Measurements from ENCODE around the gene HECW1.

Gene HECW1

GRCh38 chr7:43240565-43240964 is 128.1 kb downstream of the HECW1 start:
- Histone ChIP-seq H3K4me3 (ENCODE audit: low read depth, low read length) (no peak overlapping the region), H3K9me3 (ENCODE audit: control insufficient read depth, insufficient read depth, low read depth, low read length) (no peaks in the 10 kb centered on the region), H3K36me3 (ENCODE audit: control insufficient read depth in 2 of 2, insufficient read depth in 1 of 2, low read length in 2 of 2) (no peaks in the 10 kb centered on the region), H3K4me1 (ENCODE audit: control insufficient read depth, insufficient read depth, low read length) (no peaks in the 10 kb centered on the region), H3K27ac (ENCODE audit: extremely low read depth, low read depth, low read length) (no peak overlapping the region)
- TF ChIP-seq ZNF18 (tag by site-specific recombination; IDR thresholded peaks at IDR 0.05) (no peak), ZBTB8A (tag by site-specific recombination; IDR thresholded peaks at IDR 0.05) (no peak)
- POLR2A ChIA-PET: no interaction called here
- CTCF ChIA-PET: no interaction called here

DNA sequence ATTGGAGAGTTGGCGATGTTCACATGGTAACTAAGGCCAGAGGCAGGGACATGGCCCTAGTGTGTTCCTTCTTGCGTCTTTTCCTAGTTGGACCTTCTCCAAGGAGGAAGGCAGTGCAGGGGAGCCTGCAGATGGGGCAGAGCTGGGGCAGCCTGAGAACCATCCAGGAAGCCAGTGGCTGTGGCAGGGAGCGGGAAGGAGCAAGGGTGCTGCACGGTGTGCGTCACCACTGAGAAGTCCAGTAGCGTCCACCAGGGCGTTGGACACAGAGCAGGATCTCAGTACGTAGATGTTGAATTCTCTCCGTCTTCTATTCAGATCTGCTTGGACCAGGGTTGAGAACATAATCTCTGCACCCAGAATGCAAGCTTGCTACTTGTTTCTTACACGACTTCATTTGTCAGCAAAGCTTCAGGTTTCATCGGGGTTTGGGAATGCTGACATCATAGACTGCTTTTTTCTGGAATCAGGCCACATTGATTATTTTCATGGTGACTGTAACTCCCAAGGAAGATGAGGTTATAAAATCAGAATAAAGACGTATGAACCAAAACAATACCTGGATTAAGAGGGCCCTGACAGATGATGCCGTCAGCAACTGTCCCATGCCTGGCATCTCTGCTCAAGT is 130.3 kb downstream of the HECW1 start:
- Histone ChIP-seq H3K9me3 (ENCODE audit: control insufficient read depth, insufficient read depth, low read depth, low read length) (no peaks in the 10 kb centered on the region), H3K4me1 (ENCODE audit: control insufficient read depth, insufficient read depth, low read length) (no peaks in the 10 kb centered on the region), H3K36me3 (ENCODE audit: control insufficient read depth in 2 of 2, insufficient read depth in 1 of 2, low read length in 2 of 2) (no peaks in the 10 kb centered on the region), H3K27ac (ENCODE audit: extremely low read depth, low read depth, low read length) (no peak overlapping the region), H3K4me3 (ENCODE audit: low read depth, low read length) (no peak overlapping the region)
- CTCF ChIA-PET: interaction anchor here (0.6 kb wide), 1 partner anchor 30 kb away, joined by 3 read pairs; no protein-coding TSS in a partner anchor
- POLR2A ChIA-PET: no interaction called here
- TF ChIP-seq ZNF530 (tag by site-specific recombination; IDR thresholded peaks at IDR 0.05; ENCODE audit: low read depth): no peak
- no peak for TF ChIP-seq ZFP69B (tag by site-specific recombination; IDR thresholded peaks at IDR 0.05)
- no peak for TF ChIP-seq KLF1 (tag by site-specific recombination; IDR thresholded peaks at IDR 0.05)
- TF ChIP-seq ZNF514 (tag by site-specific recombination; IDR thresholded peaks at IDR 0.05): no peak
- TF ChIP-seq ZNF274 (IDR thresholded peaks at IDR 0.05; ENCODE audit: low read length): no peak
- no peak for TF ChIP-seq ZNF274 (tag by site-specific recombination; IDR thresholded peaks at IDR 0.05; ENCODE audit: borderline replicate concordance)

- no peaks in the 10 kb centered on the region for H3K4me1 ChIP-seq (ENCODE audit: control insufficient read depth, insufficient read depth, low read length)
- TF ChIP-seq ZNF704 (tag by site-specific recombination; IDR thresholded peaks at IDR 0.05) (no peak), ZNF121 (tag by site-specific recombination; IDR thresholded peaks at IDR 0.05) (no peak), TRIM28 (IDR thresholded peaks at IDR 0.05; ENCODE audit: borderline replicate concordance, low read length) (no peak), ZNF302 (tag by site-specific recombination; IDR thresholded peaks at IDR 0.05; ENCODE audit: low read depth) (no peak), ZNF777 (tag by site-specific recombination; IDR thresholded peaks at IDR 0.05; ENCODE audit: borderline replicate concordance) (no peak), KLF17 (tag by site-specific recombination; IDR thresholded peaks at IDR 0.05) (no peak), GLIS2 (tag by site-specific recombination; IDR thresholded peaks at IDR 0.05) (no peak), WT1 (tag by site-specific recombination; IDR thresholded peaks at IDR 0.05) (no peak)
- H3K36me3 ChIP-seq (ENCODE audit: control insufficient read depth in 2 of 2, insufficient read depth in 1 of 2, low read length in 2 of 2): no peaks in the 10 kb centered on the region
- H3K9me3 ChIP-seq (ENCODE audit: control insufficient read depth, insufficient read depth, low read depth, low read length): no peaks in the 10 kb centered on the region
- POLR2A ChIA-PET: no interaction called here
- no peak overlapping the region for H3K4me3 ChIP-seq (ENCODE audit: low read depth, low read length)
- CTCF ChIA-PET: interaction anchor here (1.6 kb wide), 1 partner anchor 17 kb away, joined by 11 read pairs; no protein-coding TSS in a partner anchor
- H3K27ac ChIP-seq (ENCODE audit: extremely low read depth, low read depth, low read length): no peak overlapping the region
These were observed 131.8 kb downstream of the HECW1 start for GRCh38 chr7:43244232-43244631.
